Measurements from ENCODE around the gene SHISA7.

- TF ChIP-seq CTCF (IDR thresholded peaks at IDR 0.05 in 4 of 5, conservative IDR thresholded peaks at IDR 0.05 in 1 of 5) (no peak), POLR2A (IDR thresholded peaks at IDR 0.05) (no peak)
These were observed 9.8 kb downstream of the SHISA7 start for GRCh38 chr19:55433292-55433691.
